ENCODE data around the gene DYNLT4. TPM values are rescaled to one million over a fixed set of nuclear protein-coding genes. Genes with fewer than 3 reads are reported as not detected.
A peak's percentile ranks its signal among the peaks of the same experiment; 100 is the strongest.

DYNLT4 gene
- total and polyA plus RNA-seq, 2 donors (not counting 3 experiments of a cell fraction or from before 2014, with no cell fraction given), result 0.46 to 0.62 TPM

DNA sequence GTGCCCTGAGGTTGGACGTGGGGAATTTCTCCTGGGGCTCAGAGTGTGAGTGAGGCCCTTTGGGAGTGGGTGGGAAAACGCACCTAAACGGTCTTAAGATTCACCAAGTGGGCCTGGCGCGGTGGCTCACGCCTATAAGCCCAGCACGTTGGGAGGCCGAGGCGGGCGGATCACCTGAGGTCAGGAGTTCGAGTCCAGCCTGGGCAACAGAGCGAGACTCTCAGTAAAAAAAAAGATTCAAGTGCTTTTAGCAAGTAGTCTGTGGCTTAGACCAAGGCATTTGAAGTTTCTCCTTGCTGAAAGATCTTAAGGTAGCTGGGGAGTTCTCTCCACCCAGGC lies 30.5 kb downstream of the DYNLT4 start:
- no peaks in the 10 kb centered on the region for H3K9me3 ChIP-seq (replicated peaks; ENCODE audit: control insufficient read depth, insufficient read depth, low read length)
- intact Hi-C loops (cut with micrococcal nuclease) (no loop called here), dilution Hi-C loops (cut with MboI; ENCODE audit: extremely low pct_ligation_motif_present, low sequenced_read_pairs) (no loop called here)
- peaks cover 16% of the 10 kb centered on the region for H3K4me1 ChIP-seq (ENCODE audit: control insufficient read depth, extremely low read depth, insufficient read depth, low read length)
- peaks cover 17 to 22% of the 10 kb centered on the region in 2 experiments for H3K36me3 ChIP-seq (ENCODE audit: control insufficient read depth in 2 of 2, extremely low read depth in 1 of 2, insufficient read depth in 2 of 2, low read length in 2 of 2)
- H3K9ac ChIP-seq (replicated peaks; ENCODE audit: extremely low read depth, insufficient read depth, low read length), result peak overlapping the region; percentile 96
- ChIA-PET POLR2A (interaction anchor here (0.6 to 2.9 kb wide), 5 partner anchors 10 to 961 kb away, joined by 3 to 15 read pairs (median 4); partner anchors contain the start of gene PLK3), CTCF (interaction anchor here (2.1 kb wide), 1 partner anchor 24 kb away, joined by 8 read pairs; the partner anchor contains the start of gene PLK3)
- peak overlapping the region; percentile 42 to 93 (median 88) for H3K4me3 ChIP-seq (replicated peaks in 1 of 3; ENCODE audit: insufficient read depth in 1 of 3, low read depth in 1 of 3, low read length in 3 of 3)
- no peaks in the 10 kb centered on the region for H4K20me1 ChIP-seq (replicated peaks; ENCODE audit: control insufficient read depth, extremely low read depth, insufficient read depth, low read length)
- no TSS peak for BruUV-seq (replicated peaks)
- peak overlapping the region; percentile 75 for H3K4me2 ChIP-seq (ENCODE audit: insufficient read depth, low read length)
- no peak overlapping the region for H2AFZ ChIP-seq (ENCODE audit: low read depth, low read length)
- TF ChIP-seq GATA2 (IDR thresholded peaks at IDR 0.05; ENCODE audit: insufficient read depth, insufficient read length, low read depth, low read length), result no peak
- peak; percentile 14 for TF ChIP-seq POLR2AphosphoS5 (IDR thresholded peaks at IDR 0.05; ENCODE audit: insufficient read depth, low read depth, low read length)
- TF ChIP-seq, protein P1, sequence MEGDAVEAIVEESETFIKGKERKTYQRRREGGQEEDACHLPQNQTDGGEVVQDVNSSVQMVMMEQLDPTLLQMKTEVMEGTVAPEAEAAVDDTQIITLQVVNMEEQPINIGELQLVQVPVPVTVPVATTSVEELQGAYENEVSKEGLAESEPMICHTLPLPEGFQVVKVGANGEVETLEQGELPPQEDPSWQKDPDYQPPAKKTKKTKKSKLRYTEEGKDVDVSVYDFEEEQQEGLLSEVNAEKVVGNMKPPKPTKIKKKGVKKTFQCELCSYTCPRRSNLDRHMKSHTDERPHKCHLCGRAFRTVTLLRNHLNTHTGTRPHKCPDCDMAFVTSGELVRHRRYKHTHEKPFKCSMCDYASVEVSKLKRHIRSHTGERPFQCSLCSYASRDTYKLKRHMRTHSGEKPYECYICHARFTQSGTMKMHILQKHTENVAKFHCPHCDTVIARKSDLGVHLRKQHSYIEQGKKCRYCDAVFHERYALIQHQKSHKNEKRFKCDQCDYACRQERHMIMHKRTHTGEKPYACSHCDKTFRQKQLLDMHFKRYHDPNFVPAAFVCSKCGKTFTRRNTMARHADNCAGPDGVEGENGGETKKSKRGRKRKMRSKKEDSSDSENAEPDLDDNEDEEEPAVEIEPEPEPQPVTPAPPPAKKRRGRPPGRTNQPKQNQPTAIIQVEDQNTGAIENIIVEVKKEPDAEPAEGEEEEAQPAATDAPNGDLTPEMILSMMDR (IDR thresholded peaks at IDR 0.05; ENCODE audit: extremely low read depth in 1 of 2, insufficient read depth in 1 of 2, low read depth in 1 of 2, low read length in 2 of 2), result no peak
- H3K27ac ChIP-seq (ENCODE audit: insufficient read depth, low read depth, low read length), result no peak overlapping the region
- DNase-seq (ENCODE audit: low read depth, low spot score) (no peak), FAIRE-seq (no peak)
- no peaks in the 10 kb centered on the region for H3K9me1 ChIP-seq (replicated peaks; ENCODE audit: control insufficient read depth, extremely low read depth, insufficient read depth, low read length)
- no peaks in the 10 kb centered on the region for H3K27me3 ChIP-seq (ENCODE audit: control insufficient read depth in 2 of 2, insufficient read depth in 2 of 2, low read length in 2 of 2)
- peaks cover 40% of the 10 kb centered on the region for H3K79me2 ChIP-seq (ENCODE audit: control insufficient read depth, insufficient read depth, low read length)
